ENCODE measurements around the gene TSPAN31. TPM values are rescaled to one million over a fixed set of nuclear protein-coding genes. Genes with fewer than 3 reads are reported as not detected.
A peak's percentile ranks its signal among the peaks of the same experiment; 100 is the strongest.

The TSPAN31 gene
- total and polyA plus RNA-seq, 10 donors, result 16.9 to 93.1 (median 29.0) TPM

GRCh38 chr12:57781244-57781643, 36.4 kb downstream of the TSPAN31 start:
- Histone ChIP-seq H3K9me3 (no peaks in the 10 kb centered on the region), H3K4me3 (no peak overlapping the region), H3K36me3 (peaks cover 0 to 25% (median 12%) of the 10 kb centered on the region in 6 donors), H3K27me3 (replicated peaks in 1 of 7) (no peaks in the 10 kb centered on the region), H3K27ac (peak overlapping the region in 5 of 8 donors; percentile 5 to 86 (median 83)), H3K4me1 (peaks cover 14 to 57% (median 41%) of the 10 kb centered on the region in 6 donors)
- TF ChIP-seq POLR2A (IDR thresholded peaks at IDR 0.05), result no peak
- TF ChIP-seq POLR2AphosphoS5 (IDR thresholded peaks at IDR 0.05), result no peak
- TF ChIP-seq CTCF (IDR thresholded peaks at IDR 0.05 in 8 of 11, conservative IDR thresholded peaks at IDR 0.05 in 3 of 11), result no peak
- intact Hi-C loops (cut with DNase I; ENCODE audit: low total_unique reads), result no loop called here
- no peak for DNase-seq
- 68 to 90% (median 83%) methylated on average over 3 of the region's 3 CpGs for WGBS, 5 donors

GRCh38 chr12:57781801-57782200, 37.0 kb downstream of the TSPAN31 start:
- WGBS, 5 donors, result 38 to 61% (median 52%) methylated on average over 2 of the region's 2 CpGs
- H3K36me3 ChIP-seq, result peaks cover 0 to 30% (median 18%) of the 10 kb centered on the region in 6 donors
- TF ChIP-seq POLR2A (IDR thresholded peaks at IDR 0.05), result no peak
- TF ChIP-seq POLR2AphosphoS5 (IDR thresholded peaks at IDR 0.05), result no peak
- TF ChIP-seq CTCF (IDR thresholded peaks at IDR 0.05 in 8 of 11, conservative IDR thresholded peaks at IDR 0.05 in 3 of 11), result no peak
- intact Hi-C loops (cut with DNase I; ENCODE audit: low total_unique reads), result no loop called here
- no peak for DNase-seq
- H3K4me3 ChIP-seq, result no peak overlapping the region
- peak overlapping the region in 5 of 8 donors; percentile 5 to 86 (median 83) for H3K27ac ChIP-seq
- peaks cover 14 to 57% (median 41%) of the 10 kb centered on the region in 6 donors for H3K4me1 ChIP-seq
- H3K27me3 ChIP-seq (replicated peaks in 1 of 7), result no peaks in the 10 kb centered on the region
- no peaks in the 10 kb centered on the region for H3K9me3 ChIP-seq

- TF ChIP-seq POLR2AphosphoS5 (IDR thresholded peaks at IDR 0.05) (no peak), CTCF (IDR thresholded peaks at IDR 0.05 in 8 of 11, conservative IDR thresholded peaks at IDR 0.05 in 3 of 11) (no peak), POLR2A (IDR thresholded peaks at IDR 0.05) (no peak)
- Histone ChIP-seq H3K27ac (peak overlapping the region in 6 of 8 donors; percentile 74 to 86 (median 82)), H3K27me3 (replicated peaks in 1 of 7) (no peaks in the 10 kb centered on the region), H3K9me3 (no peaks in the 10 kb centered on the region), H3K4me1 (peaks cover 14 to 57% (median 41%) of the 10 kb centered on the region in 6 donors), H3K36me3 (peaks cover 0 to 35% (median 22%) of the 10 kb centered on the region in 6 donors), H3K4me3 (peak overlapping the region in 7 of 8 donors; percentile 64 to 98 (median 91))
- no peak for DNase-seq
- intact Hi-C loops (cut with DNase I; ENCODE audit: low total_unique reads), result no loop called here
- 19 to 27% (median 24%) methylated on average over 4 of the region's 4 CpGs for WGBS, 5 donors
These were observed 37.4 kb downstream of the TSPAN31 start for GRCh38 chr12:57782243-57782607.

DNA sequence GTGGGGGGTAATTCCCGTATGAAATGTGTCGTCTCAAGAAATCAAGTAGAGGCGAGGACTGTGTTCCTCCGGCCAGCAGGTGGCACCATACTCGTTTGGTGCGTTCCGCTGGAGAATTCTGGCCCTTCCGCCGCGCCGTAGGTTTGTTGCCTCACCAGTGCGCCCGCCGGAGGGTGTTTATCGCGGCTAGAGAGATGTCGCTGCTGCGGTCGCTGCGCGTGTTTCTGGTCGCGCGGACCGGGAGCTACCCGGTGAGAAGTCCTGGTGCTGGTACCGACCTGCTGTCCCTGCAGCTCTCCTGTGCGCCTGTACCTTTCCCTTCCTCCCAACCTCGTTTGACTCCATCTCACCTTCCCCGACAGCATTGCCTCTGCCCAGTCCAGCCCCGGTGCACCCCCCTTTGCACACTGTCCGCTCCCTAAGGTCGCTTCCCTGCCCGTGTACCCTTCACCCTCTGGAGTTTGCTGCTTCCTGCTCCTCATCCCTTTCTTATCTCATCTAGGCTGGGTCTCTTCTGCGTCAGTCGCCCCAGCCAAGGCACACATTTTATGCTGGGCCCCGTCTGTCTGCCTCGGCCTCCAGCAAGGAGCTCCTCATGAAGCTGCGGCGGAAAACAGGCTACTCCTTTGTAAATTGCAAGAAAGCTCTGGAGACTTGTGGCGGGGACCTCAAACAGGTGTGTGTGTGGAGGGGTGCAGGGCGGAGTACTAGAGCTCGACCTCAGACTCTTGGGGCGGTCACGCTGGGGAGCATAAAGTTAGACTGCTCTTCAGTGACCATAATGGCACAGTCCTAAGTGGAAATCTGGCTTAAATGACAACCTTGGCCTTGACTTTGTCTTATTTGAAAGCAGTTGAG, 38.0 kb downstream of the TSPAN31 start, which contains the start of gene TSFM:
Gene TSFM, plus strand, starts transcription at position 180 of the 858 bp plus-strand sequence. Its CDS starts 15 bp downstream, at position 195.
- Histone ChIP-seq H3K27me3 (replicated peaks in 1 of 7) (no peaks in the 10 kb centered on the region), H3K4me1 (peaks cover 14 to 57% (median 41%) of the 10 kb centered on the region in 6 donors), H3K27ac (peak within 1 kb of the TSS; percentile 59 to 86 (median 80)), H3K36me3 (peaks cover 0 to 41% (median 28%) of the 10 kb centered on the region in 6 donors), H3K4me3 (peak within 1 kb of the TSS; percentile 64 to 99 (median 94)), H3K9me3 (no peaks in the 10 kb centered on the region)
- 1 to 2% (median 1%) methylated on average over 42 to 45 of the region's 45 CpGs for WGBS, 5 donors
- peak; percentile 95 to 97 (median 96) for TF ChIP-seq POLR2AphosphoS5 (IDR thresholded peaks at IDR 0.05)
- no peak for TF ChIP-seq POLR2A (IDR thresholded peaks at IDR 0.05)
- peak; percentile 82 to 99 (median 93) for TF ChIP-seq CTCF (IDR thresholded peaks at IDR 0.05 in 8 of 11, conservative IDR thresholded peaks at IDR 0.05 in 3 of 11)
- peak; percentile 99 for DNase-seq
- intact Hi-C loops (cut with DNase I; ENCODE audit: low total_unique reads), result no loop called here

Data from spleen (tissue), 11 donors.